Measurements from ENCODE around the gene KCNQ1.

KCNQ1 gene

DNA sequence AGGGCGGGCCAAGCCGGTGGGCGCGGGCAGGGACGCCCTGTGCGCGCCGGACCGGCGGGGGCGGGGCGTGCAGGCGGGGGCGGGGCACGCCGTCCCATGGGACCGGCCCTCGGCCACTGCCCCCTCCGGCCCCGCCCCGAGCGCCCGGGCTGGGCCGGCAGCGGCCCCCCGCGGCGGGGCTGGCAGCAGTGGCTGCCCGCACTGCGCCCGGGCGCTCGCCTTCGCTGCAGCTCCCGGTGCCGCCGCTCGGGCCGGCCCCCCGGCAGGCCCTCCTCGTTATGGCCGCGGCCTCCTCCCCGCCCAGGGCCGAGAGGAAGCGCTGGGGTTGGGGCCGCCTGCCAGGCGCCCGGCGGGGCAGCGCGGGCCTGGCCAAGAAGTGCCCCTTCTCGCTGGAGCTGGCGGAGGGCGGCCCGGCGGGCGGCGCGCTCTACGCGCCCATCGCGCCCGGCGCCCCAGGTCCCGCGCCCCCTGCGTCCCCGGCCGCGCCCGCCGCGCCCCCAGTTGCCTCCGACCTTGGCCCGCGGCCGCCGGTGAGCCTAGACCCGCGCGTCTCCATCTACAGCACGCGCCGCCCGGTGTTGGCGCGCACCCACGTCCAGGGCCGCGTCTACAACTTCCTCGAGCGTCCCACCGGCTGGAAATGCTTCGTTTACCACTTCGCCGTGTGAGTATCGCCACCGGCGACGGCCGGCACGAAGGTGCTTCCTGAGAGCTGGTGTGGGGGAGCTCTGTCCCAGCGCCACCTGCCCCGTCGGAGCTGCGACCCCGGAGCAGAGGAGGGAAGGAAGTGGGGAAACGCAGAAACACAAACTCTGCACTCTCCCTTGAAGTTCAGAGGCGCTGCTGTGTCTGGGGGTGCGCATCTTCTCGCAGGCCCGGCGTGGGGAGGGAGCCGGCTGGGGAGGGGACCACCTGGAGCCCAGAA lies at the start of gene KCNQ1:
KCNQ1 (plus strand) TSS at position 188 of the 925 bp plus-strand sequence; CDS start at position 279, 91 bp downstream.
- no peak for DNase-seq (ENCODE audit: low read depth, low spot score)

DNA sequence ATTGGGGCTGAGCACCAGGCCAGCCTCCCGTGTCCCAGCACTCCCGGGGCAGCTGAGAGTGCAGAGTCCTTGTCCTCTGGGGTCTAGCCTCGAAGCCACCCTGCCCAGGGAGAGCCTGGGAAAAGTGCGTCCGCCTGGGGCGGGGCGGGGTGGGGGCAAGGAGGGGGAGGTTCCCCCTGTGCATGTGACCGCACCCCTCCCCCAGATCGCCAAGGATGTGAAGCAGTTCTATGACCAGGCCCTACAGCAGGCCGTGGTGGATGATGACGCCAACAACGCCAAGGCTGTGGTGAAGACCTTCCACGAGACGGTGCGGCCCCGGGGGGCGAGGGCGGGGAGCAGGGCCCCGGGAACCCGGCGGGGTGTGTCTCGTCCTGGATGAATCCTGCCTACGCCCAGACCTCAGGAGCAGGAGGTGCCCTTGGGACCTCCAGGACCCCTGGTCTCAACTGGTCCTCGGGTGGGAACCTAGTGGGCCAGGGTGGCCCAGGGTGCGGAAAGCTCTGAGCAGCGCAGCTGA lies 49.5 kb upstream of the KCNQ1 start:
- no peak for DNase-seq (ENCODE audit: low read depth, low spot score)

DNA sequence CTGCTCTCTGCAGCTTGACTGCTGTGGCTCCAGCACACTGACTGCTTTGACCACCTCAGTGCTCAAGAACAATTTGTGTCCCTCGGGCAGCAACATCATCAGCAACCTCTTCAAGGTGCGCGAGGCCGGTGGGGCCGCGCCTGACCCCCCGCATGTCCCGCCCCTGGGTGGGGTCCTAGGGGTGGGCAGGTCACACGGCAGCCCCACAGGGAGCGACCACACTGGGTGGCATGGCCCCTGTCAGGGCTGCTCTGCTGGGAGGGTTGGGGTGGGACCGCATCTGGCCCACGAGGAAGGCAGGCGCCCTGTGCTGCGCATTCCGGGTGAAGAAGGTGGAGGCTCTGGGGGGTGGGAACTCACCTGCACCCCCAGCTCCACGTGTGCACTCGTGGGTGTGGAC lies 49.0 kb upstream of the KCNQ1 start:
- DNase-seq (ENCODE audit: low read depth, low spot score): no peak

GRCh38 chr11:2396471-2396870 lies 48.3 kb upstream of the KCNQ1 start:
- DNase-seq (ENCODE audit: low read depth, low spot score): no peak

DNA sequence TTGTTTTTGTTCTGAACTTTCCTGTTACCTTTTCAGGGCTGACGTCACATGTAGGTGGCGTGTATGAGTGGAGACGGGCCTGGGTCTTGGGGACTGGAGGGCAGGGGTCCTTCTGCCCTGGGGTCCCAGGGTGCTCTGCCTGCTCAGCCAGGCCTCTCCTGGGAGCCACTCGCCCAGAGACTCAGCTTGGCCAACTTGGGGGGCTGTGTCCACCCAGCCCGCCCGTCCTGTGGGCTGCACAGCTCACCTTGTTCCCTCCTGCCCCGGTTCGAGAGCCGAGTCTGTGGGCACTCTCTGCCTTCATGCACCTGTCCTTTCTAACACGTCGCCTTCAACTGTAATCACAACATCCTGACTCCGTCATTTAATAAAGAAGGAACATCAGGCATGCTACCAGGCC lies 47.8 kb upstream of the KCNQ1 start:
- DNase-seq (ENCODE audit: low read depth, low spot score): no peak

- DNase-seq (ENCODE audit: low read depth, low spot score): no peak
Measured at GRCh38 chr11:2398664-2399355, 46.0 kb upstream of the KCNQ1 start.

DNA sequence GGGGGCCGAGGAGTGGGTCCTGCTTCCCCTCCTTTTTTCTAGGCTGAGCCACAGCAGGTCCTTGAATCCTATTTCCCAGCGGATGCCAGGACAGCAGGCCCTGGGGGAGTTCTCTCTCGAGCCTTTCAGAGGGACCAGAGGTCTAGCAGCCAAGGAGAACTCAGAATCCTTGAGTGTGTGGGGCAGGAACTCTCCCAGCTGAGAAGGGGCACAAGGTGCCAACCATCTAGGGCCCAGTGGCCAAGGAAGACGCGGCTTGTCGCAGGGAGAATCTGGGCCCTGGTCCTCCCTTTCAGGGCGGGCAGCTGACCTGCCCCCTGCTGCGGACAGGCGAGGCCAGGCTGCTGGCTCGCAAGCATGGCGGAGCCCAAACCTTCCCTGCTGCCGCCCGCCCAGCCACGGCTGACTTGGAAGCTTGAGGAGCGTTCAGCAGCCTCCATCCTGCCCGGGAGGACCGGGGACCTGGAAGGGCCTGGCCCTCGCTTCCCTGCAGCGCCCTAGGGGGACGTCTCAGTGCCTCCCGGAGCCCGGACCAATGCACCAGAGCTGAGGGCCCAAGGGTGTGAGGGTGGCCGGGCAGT lies 45.2 kb upstream of the KCNQ1 start:
- no peak for DNase-seq (ENCODE audit: low read depth, low spot score)

GRCh38 chr11:2400069-2400761 lies 44.6 kb upstream of the KCNQ1 start, which contains the start of gene TSSC4:
Gene TSSC4, plus strand, starts transcription at chr11:2400750. Its CDS starts 1,884 bp downstream, at chr11:2402634.
- DNase-seq (ENCODE audit: low read depth, low spot score): peak; percentile 99

GRCh38 chr11:2400762-2401435 lies 43.9 kb upstream of the KCNQ1 start:
- DNase-seq (ENCODE audit: low read depth, low spot score): no peak

GRCh38 chr11:2401436-2401984 lies 43.3 kb upstream of the KCNQ1 start:
- DNase-seq (ENCODE audit: low read depth, low spot score): no peak

DNA sequence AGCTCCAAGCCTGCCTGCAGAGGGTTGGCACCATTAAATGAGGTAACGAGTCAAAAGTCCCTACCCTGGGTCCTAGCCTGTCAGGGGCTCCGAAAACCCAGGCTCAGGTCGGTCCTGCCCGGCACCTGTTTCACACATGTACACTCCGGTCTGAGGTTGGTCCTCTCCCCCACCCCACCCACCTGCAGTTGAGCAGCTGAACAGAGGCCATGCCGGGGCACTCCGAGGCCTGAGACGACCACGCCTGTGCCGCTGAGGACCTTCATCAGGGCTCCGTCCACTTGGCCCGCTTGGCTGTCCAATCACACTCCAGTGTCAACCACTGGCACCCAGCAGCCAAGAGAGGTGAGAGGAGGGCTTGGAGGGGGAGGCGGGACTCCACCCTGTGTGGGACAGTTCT lies 42.7 kb upstream of the KCNQ1 start:
- no peak for DNase-seq (ENCODE audit: low read depth, low spot score)

GRCh38 chr11:2402890-2403645 lies 41.7 kb upstream of the KCNQ1 start:
- DNase-seq (ENCODE audit: low read depth, low spot score): no peak

DNA sequence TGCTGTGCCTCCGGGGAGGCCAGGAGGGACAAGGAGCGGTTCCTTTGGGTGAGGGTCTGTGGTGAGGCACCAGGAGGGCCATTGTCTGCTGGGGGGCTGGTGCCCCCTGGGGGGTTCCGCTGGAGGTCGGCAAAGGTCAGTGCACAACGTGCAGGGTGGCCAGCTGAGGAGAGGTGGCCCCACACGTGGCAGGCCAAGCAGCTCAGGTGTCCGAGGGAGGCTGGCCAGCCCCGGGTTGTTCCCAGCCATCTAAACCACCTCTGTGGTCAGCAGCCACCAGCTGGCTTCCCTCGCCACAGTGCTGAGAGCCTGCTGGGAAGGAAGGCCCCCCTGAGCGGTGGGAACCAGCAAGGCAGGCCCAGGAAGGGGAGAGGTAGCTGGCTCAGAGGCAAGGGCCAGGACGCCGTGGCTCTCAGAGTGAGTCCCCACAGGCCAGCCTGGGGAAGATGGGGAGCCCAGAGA lies 40.0 kb upstream of the KCNQ1 start:
- DNase-seq (ENCODE audit: low read depth, low spot score): no peak

- no peak for DNase-seq (ENCODE audit: low read depth, low spot score)
Measured at GRCh38 chr11:2406451-2406850, 38.4 kb upstream of the KCNQ1 start.

DNA sequence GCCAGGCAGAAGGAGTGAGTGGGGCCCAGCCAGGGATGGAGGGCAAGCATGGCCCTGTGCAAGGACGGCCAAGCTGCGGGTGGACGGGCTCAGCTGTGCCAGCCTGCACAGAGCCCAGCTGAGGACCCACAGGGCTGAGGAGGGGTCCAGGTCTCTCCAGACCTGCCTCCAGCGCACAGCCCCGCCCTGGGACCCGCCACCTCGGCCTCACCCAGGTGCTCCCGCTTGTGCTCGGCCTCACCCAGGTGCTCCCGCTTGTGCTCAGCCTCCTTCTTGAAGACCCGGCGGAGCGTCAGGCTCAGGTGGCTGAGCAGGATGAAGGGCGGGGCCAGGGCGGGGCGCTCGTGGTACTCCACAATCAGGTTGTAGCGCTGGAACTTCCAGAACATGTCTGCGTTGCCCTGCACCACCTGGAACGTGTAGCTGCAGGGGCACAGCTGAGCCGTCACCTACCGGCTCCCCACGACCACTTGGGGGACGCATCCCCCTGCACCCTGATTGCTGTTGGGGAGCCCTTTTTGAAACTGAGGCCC lies 37.9 kb upstream of the KCNQ1 start:
- DNase-seq (ENCODE audit: low read depth, low spot score): no peak

GRCh38 chr11:2408671-2409070 lies 36.1 kb upstream of the KCNQ1 start:
- no peak for DNase-seq (ENCODE audit: low read depth, low spot score)

GRCh38 chr11:2409126-2409525 lies 35.7 kb upstream of the KCNQ1 start:
- no peak for DNase-seq (ENCODE audit: low read depth, low spot score)

DNA sequence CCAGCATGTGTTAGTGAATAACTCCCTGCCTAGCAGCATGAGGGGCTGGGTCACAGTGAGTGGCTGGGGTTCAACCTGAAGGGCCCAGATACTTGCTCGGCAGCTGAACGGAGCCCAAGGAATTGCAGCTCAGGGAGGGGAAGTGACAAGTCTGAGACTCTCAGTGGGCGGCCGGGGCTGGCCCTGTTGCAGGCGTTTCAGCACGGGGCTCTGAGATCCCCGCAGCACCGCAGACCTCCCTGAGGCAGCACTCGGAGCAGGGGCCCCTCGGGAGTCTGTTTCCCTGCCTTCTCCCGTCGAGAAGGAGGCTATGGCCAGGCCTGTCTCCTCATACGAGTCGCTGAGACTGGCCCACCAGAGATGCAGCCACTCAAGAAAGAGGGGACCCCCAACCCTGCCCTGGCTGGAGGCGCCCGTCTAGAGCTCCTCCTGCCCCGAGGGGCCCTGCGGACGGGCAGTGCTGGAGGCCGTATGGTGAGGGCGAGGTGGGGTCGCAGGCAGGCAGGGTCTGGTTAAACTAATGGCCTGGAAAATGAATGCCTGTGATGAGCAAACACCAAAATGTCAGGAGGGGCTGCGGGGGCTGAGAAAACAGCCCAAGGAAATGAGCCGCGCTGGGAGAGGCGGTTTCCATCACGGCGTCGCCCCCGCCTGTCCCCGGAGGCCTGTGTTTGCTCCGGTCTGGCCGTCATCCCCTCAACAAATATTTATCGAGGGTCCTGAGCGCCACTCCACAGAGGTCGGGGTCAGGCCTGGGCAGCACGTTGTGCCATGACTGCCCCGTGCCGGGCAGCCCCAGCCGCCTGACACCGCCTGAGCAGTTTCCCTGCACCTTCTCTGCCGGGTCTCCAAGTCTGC lies 35.0 kb upstream of the KCNQ1 start:
- DNase-seq (ENCODE audit: low read depth, low spot score): no peak

- no peak for DNase-seq (ENCODE audit: low read depth, low spot score)
Measured at GRCh38 chr11:2410616-2411015, 34.2 kb upstream of the KCNQ1 start.

All from activated CD4-positive, CD25-positive, alpha-beta regulatory T cell treated with anti-CD3 and anti-CD28 coated beads, Interleukin-2, amount 50 U/mL, for 16 hours (primary cell).